ENCODE results near the gene DERA. TPM values are rescaled to one million over a fixed set of nuclear protein-coding genes. Genes with fewer than 3 reads are reported as not detected.

DERA gene
- total RNA-seq, 2 experiments from 2014 or later = 6.2 to 7.2 TPM

DNA sequence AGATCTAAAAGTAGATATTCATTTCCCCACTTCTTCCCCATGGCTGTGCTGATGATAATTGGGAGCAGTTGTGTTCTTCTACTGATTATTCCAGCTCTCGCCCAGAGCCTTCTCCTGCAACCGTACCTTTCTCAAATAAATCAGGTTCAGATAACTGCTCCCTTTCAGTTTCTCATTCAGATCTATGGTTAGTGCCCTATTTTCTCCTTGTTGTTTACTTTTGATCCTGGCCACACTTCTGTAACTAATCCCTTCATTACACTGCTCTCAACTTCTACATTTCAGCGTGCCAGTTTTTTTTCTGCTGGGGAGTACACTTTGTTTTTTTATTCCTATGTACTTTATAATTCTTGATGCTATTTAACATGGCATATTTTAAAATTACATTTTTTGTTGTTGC lies 31.7 kb upstream of the DERA start:
- peaks cover 0 to 5% of the 10 kb centered on the region in 2 experiments for H3K9me3 ChIP-seq (ENCODE audit: control insufficient read depth in 1 of 2, insufficient read depth in 1 of 2, low read length in 2 of 2)
- H3K4me1 ChIP-seq (ENCODE audit: insufficient read depth, low read length) = peaks cover 23% of the 10 kb centered on the region
- no peak overlapping the region for H3K27ac ChIP-seq (ENCODE audit: low read depth in 1 of 2, low read length in 2 of 2)
- no peaks in the 10 kb centered on the region for H3K27me3 ChIP-seq (ENCODE audit: control insufficient read depth in 1 of 2, insufficient read depth in 2 of 2, low read length in 2 of 2)
- no peak for ATAC-seq (ENCODE audit: poor library complexity)
- intact Hi-C loops (cut with DNase I, micrococcal nuclease) = no loop called here
- DNase-seq = no peak
- peak overlapping the region; percentile 26 for H3K4me3 Mint-ChIP-seq
- peaks cover 5% of the 10 kb centered on the region for H3K36me3 ChIP-seq (ENCODE audit: insufficient read depth, low read length)
- ChIA-PET POLR2A (no interaction called here), CTCF (no interaction called here)
- H3K4me1 Mint-ChIP-seq (ENCODE audit: low read depth) = peaks cover 42% of the 10 kb centered on the region
- peaks cover 29% of the 10 kb centered on the region for H3K36me3 Mint-ChIP-seq (ENCODE audit: low read depth)
- TF ChIP-seq, protein P1, sequence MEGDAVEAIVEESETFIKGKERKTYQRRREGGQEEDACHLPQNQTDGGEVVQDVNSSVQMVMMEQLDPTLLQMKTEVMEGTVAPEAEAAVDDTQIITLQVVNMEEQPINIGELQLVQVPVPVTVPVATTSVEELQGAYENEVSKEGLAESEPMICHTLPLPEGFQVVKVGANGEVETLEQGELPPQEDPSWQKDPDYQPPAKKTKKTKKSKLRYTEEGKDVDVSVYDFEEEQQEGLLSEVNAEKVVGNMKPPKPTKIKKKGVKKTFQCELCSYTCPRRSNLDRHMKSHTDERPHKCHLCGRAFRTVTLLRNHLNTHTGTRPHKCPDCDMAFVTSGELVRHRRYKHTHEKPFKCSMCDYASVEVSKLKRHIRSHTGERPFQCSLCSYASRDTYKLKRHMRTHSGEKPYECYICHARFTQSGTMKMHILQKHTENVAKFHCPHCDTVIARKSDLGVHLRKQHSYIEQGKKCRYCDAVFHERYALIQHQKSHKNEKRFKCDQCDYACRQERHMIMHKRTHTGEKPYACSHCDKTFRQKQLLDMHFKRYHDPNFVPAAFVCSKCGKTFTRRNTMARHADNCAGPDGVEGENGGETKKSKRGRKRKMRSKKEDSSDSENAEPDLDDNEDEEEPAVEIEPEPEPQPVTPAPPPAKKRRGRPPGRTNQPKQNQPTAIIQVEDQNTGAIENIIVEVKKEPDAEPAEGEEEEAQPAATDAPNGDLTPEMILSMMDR (IDR thresholded peaks at IDR 0.05) = no peak
- no peak overlapping the region for H3K27ac Mint-ChIP-seq
- H3K4me3 ChIP-seq (ENCODE audit: low read length) = no peak overlapping the region
- H3K27me3 Mint-ChIP-seq = no peaks in the 10 kb centered on the region
- no peaks in the 10 kb centered on the region for H3K9me3 Mint-ChIP-seq

DNA sequence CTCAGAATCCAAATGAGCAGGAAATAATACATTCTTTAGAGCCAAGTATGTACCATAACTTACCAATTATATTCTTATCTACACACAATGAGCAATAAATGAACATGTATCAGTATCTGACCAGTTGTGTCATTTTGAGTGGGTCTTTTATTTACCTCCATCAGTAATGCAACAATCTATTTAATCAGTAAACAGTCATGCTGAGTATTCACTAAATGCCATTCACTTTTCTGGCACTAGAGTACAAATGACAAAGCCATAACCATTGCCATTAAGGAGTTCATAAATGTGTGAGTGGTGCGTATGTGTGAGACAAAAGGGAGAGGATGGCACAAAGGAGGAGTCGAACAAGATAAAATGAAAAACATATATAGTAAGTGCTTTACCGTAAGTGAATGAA lies 30.4 kb upstream of the DERA start:
- H3K36me3 Mint-ChIP-seq (ENCODE audit: low read depth) = peaks cover 38% of the 10 kb centered on the region
- H3K9me3 Mint-ChIP-seq = no peaks in the 10 kb centered on the region
- Histone ChIP-seq H3K27ac (ENCODE audit: low read depth in 1 of 2, low read length in 2 of 2) (no peak overlapping the region), H3K4me1 (ENCODE audit: insufficient read depth, low read length) (peaks cover 20% of the 10 kb centered on the region), H3K36me3 (ENCODE audit: insufficient read depth, low read length) (peaks cover 5% of the 10 kb centered on the region), H3K27me3 (ENCODE audit: control insufficient read depth in 1 of 2, insufficient read depth in 2 of 2, low read length in 2 of 2) (no peaks in the 10 kb centered on the region), H3K9me3 (ENCODE audit: control insufficient read depth in 1 of 2, insufficient read depth in 1 of 2, low read length in 2 of 2) (no peaks in the 10 kb centered on the region), H3K4me3 (ENCODE audit: low read length) (no peak overlapping the region)
- POLR2A ChIA-PET = no interaction called here
- intact Hi-C loops (cut with DNase I, micrococcal nuclease) = loop anchor here in 1 of 2 experiments (10.0 kb wide), 1 partner anchor 1076 kb away; the partner anchor contains the start of genes C12orf60 and WBP11
- H3K4me1 Mint-ChIP-seq (ENCODE audit: low read depth) = peaks cover 45% of the 10 kb centered on the region
- H3K27me3 Mint-ChIP-seq = no peaks in the 10 kb centered on the region
- peak overlapping the region; percentile 100 for H3K27ac Mint-ChIP-seq
- TF ChIP-seq, protein P1 (IDR thresholded peaks at IDR 0.05) = no peak
- DNase-seq (no peak), ATAC-seq (ENCODE audit: poor library complexity) (no peak)
- CTCF ChIA-PET = no interaction called here
- peak overlapping the region; percentile 82 for H3K4me3 Mint-ChIP-seq

DNA sequence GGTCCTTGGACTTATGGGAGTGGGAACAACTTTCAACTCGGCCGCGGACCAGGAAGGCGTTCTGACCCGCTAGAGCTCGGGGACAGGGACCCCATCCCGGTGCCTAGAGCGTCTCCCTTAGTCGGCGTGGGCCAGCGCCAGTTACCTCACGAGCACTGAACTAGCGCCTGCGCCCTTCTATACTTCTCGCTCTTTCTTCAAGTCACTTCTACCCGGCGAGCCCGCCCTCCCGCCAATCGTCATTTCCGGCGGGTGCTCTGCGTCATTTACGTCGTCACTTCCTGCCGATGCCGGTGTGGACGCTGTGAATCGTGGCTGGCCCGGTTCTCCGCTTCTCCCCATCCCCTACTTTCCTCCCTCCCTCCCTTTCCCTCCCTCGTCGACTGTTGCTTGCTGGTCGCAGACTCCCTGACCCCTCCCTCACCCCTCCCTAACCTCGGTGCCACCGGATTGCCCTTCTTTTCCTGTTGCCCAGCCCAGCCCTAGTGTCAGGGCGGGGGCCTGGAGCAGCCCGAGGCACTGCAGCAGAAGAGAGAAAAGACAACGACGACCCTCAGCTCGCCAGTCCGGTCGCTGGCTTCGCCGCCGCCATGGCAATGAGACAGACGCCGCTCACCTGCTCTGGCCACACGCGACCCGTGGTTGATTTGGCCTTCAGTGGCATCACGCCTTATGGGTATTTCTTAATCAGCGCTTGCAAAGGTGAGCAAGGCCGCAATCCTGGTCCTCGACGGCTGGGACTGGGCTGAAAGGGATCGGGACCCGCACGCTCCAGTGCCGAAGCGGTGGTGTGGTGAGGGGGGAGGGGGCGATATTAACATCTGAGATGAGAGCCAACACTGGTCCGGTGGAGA lies 28.8 kb upstream of the DERA start, which contains the start of gene STRAP:
STRAP (plus strand) TSS at position 270 of the 854 bp plus-strand sequence; CDS start at position 591, 321 bp downstream.
- TF ChIP-seq, protein P1 (IDR thresholded peaks at IDR 0.05) = no peak
- ChIA-PET CTCF (interaction anchor here (1.2 to 1.7 kb wide), 2 partner anchors 12 to 17 kb away, joined by 3 to 6 read pairs; no protein-coding TSS in a partner anchor), POLR2A (interaction anchor here (0.9 to 2.8 kb wide), 10 partner anchors 11 to 1112 kb away, joined by 3 to 15 read pairs (median 5); partner anchors contain the start of genes DERA and EPS8)
- no peaks in the 10 kb centered on the region for H3K9me3 ChIP-seq (ENCODE audit: control insufficient read depth in 1 of 2, insufficient read depth in 1 of 2, low read length in 2 of 2)
- Mint-ChIP-seq H3K9me3 (no peaks in the 10 kb centered on the region), H3K4me1 (ENCODE audit: low read depth) (peaks cover 62% of the 10 kb centered on the region), H3K27me3 (no peaks in the 10 kb centered on the region), H3K27ac (peak within 1 kb of the TSS; percentile 100), H3K4me3 (peak within 1 kb of the TSS; percentile 97), H3K36me3 (ENCODE audit: low read depth) (peaks cover 55% of the 10 kb centered on the region)
- H3K4me3 ChIP-seq (ENCODE audit: low read length) = peak within 1 kb of the TSS; percentile 92
- ATAC-seq (ENCODE audit: poor library complexity) (peak; percentile 94), DNase-seq (peak; percentile 91 to 98 (median 96))
- peak within 1 kb of the TSS; percentile 88 to 98 for H3K27ac ChIP-seq (ENCODE audit: low read depth in 1 of 2, low read length in 2 of 2)
- peaks cover 20% of the 10 kb centered on the region for H3K36me3 ChIP-seq (ENCODE audit: insufficient read depth, low read length)
- intact Hi-C loops (cut with DNase I, micrococcal nuclease) = loop anchor here in 1 of 2 experiments (2.0 to 10.0 kb wide), 2 partner anchors 94 to 1078 kb away; partner anchors contain the start of genes C12orf60, EPS8 and WBP11
- no peaks in the 10 kb centered on the region for H3K27me3 ChIP-seq (ENCODE audit: control insufficient read depth in 1 of 2, insufficient read depth in 2 of 2, low read length in 2 of 2)
- H3K4me1 ChIP-seq (ENCODE audit: insufficient read depth, low read length) = peaks cover 20% of the 10 kb centered on the region
